Spinal cord (tissue), 10 donors: ENCODE measurements around the gene UBE2Z. TPM values are rescaled to one million over a fixed set of nuclear protein-coding genes. Genes with fewer than 3 reads are reported as not detected.

ENCODE experiments used
- DNase-seq, 6 donors: peaks; one replicate each; pipeline versions ENCODE4 v3.0.0 to v3.0.0-alpha.2; 2013 to 2015; ENCODE audit warnings: low spot score in 6 of 6, low read depth in 4 of 6
- H3K27ac ChIP-seq: one replicate; pipeline ENCODE4 v1.5.1; 2013; ENCODE audit warnings: low read depth, low read length, control low read depth
- H3K27me3 ChIP-seq: one replicate; pipeline ENCODE4 v1.6.1; 2013; ENCODE audit warnings: low read length; ENCODE audit not compliant: control insufficient read depth, insufficient read depth
- H3K36me3 ChIP-seq: one replicate; pipeline ENCODE4 v1.6.1; 2013; ENCODE audit warnings: low read length; ENCODE audit not compliant: control insufficient read depth, insufficient read depth
- H3K4me1 ChIP-seq: one replicate; pipeline ENCODE4 v1.6.1; 2013; ENCODE audit warnings: low read length; ENCODE audit not compliant: control insufficient read depth, insufficient read depth
- H3K4me3 ChIP-seq: one replicate; pipeline ENCODE4 v1.5.1; 2013; ENCODE audit warnings: low read depth, low read length, control low read depth
- H3K9me3 ChIP-seq: one replicate; pipeline ENCODE4 v1.6.1; 2013; ENCODE audit warnings: low read length; ENCODE audit not compliant: control insufficient read depth, insufficient read depth
- WGBS: methylation state at CpG from one replicate; pipeline ENCODE4 v1.1.5; 2013; ENCODE audit warnings: missing lambda C conversion rate; ENCODE audit not compliant: insufficient coverage; 5-methylcytosine and 5-hydroxymethylcytosine counted together
- polyA plus RNA-seq, 2 donors: library from polyadenylated mRNA; unstranded; fragments of 120-200 nt; gene quantifications; one replicate each; pipeline ENCODE4 v1.2.1, GENCODE V29; 2013; ENCODE audit not compliant: insufficient read length in 2 of 2
- total RNA-seq, 2 donors: library from RNA; depleted of rRNA in 1 of 2; stranded (reverse); fragments of 120-200 nt in 1 of 2; fragments of >200 nt in 1 of 2; gene quantifications; one replicate each; pipeline versions ENCODE4 v1.2.3 to v1.2.4, GENCODE V29; 2013 to 2014
- donor health status: healthy.

The UBE2Z gene
- total and polyA plus RNA-seq, 4 donors, result 54.1 to 89.3 (median 73.0) TPM

DNA sequence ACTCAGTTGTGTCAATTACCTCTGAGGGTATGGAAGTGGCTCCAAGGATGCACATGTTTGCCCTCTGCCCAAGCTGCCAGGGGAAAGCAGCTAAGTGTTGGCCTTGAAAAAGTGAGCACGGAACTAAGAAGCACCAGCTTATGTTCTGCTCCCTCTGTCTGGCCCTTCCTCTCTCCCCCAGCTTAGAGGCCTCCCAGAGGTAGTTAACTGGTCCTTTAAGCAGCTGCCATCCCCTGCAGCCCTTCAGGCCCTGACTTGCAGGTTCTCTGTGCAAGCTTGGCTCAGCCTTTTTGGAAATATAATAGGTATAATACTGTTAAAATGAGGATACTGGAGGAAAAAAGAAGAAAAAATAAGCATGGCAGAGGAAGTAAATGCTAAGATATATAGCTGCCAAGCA lies 7.0 kb upstream of the UBE2Z start:
- no peak overlapping the region for H3K4me3 ChIP-seq
- WGBS, result 75% methylated on average over 1 of the region's 1 CpG
- no peaks in the 10 kb centered on the region for H3K4me1 ChIP-seq
- H3K9me3 ChIP-seq, result no peaks in the 10 kb centered on the region
- H3K27ac ChIP-seq, result no peak overlapping the region
- no peaks in the 10 kb centered on the region for H3K27me3 ChIP-seq
- peaks cover 10% of the 10 kb centered on the region for H3K36me3 ChIP-seq
- no peak for DNase-seq

DNA sequence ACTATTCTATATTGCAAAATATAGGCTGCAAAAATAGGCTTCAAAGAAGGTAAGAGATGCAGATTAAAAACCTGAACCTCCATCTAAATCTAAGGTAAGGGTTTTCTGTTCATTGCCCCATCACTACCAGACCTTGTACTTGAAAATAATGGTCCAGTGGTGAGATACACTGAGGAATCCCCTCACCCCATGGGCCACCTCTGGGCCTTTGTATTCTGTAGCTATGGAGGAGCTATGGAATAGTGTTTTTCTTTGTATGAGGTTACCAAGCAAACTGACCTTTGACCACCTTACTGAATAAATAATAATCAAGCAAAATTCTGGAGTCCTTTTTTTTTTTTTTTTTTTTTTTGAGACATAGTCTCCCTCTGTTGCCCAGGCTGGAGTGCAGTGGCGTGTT lies 4.8 kb upstream of the UBE2Z start:
- Histone ChIP-seq H3K27ac (no peak overlapping the region), H3K4me3 (no peak overlapping the region), H3K27me3 (no peaks in the 10 kb centered on the region), H3K36me3 (peaks cover 2% of the 10 kb centered on the region), H3K9me3 (no peaks in the 10 kb centered on the region), H3K4me1 (peaks cover 12% of the 10 kb centered on the region)
- no CpG with 5 or more reads among the region's 1 CpG for WGBS
- no peak for DNase-seq

- DNase-seq, result no peak
- no peaks in the 10 kb centered on the region for H3K9me3 ChIP-seq
- no CpG with 5 or more reads among the region's 7 CpGs for WGBS
- H3K27ac ChIP-seq, result no peak overlapping the region
- no peaks in the 10 kb centered on the region for H3K27me3 ChIP-seq
- no peaks in the 10 kb centered on the region for H3K36me3 ChIP-seq
- H3K4me3 ChIP-seq, result no peak overlapping the region
- H3K4me1 ChIP-seq, result peaks cover 12% of the 10 kb centered on the region
These were observed 3.8 kb upstream of the UBE2Z start for GRCh38 chr17:48904428-48904827.

- no peak overlapping the region for H3K4me3 ChIP-seq
- WGBS, result 100% methylated on average over 1 of the region's 9 CpGs
- no peaks in the 10 kb centered on the region for H3K27me3 ChIP-seq
These were observed 2.2 kb upstream of the UBE2Z start for GRCh38 chr17:48905987-48906515.

DNA sequence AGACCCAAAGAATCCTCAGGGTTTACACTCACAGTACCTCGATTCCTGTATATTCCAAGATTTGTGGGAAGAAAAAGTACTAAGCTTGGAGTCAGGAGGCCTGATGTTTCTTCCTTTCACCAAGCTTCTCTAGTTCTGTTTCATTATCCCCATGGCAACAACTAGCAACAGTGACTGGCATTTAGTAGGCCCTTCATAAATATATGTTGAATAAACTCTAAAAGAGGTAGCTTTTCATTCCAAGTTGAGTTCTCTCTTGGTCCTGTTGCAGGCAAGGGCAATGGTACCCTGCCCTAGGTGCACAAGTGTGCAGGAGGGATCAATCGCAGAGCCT lies 527 bp upstream of the UBE2Z start:
- Histone ChIP-seq H3K9me3 (no peaks in the 10 kb centered on the region), H3K27me3 (no peaks in the 10 kb centered on the region), H3K27ac (peak overlapping the region; percentile 88), H3K4me3 (peak overlapping the region; percentile 56), H3K36me3 (peaks cover 3% of the 10 kb centered on the region), H3K4me1 (peaks cover 12% of the 10 kb centered on the region)
- DNase-seq, result no peak
- 0% methylated on average over 1 of the region's 2 CpGs for WGBS

More at GRCh38 chr17:48905987-48906515, 2.2 kb upstream of the UBE2Z start:
- H3K27ac ChIP-seq, result no peak overlapping the region
- peaks cover 12% of the 10 kb centered on the region for H3K4me1 ChIP-seq
- H3K36me3 ChIP-seq, result peaks cover 3% of the 10 kb centered on the region
- no peaks in the 10 kb centered on the region for H3K9me3 ChIP-seq
- no peak for DNase-seq

DNA sequence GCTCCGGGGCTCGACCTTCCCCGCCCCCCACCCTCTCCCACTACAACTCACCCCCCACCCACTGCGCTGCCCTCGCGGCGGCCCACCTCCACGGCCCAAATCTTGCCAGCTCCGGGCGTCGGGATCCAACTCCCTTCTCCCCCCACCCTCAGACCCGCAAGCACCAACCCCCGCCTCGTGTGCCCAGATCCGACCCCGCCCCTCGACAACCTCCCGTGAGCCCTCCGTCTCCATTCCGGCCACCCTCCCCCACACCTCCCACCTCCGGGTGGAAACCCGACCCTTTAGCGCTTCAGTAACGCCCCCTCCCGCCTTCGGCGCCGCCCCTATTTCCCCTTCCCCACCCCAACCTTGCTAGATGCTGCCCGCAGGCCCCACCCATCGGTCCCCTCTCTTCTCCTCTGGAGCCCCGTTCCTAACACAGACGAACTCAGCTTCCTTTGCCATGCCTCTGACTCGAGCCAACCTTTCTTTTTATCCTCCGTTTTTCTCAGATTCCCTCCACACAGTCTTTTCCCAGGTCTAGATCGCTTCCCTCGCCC lies 717 bp downstream of the UBE2Z start:
- Histone ChIP-seq H3K4me1 (peaks cover 12% of the 10 kb centered on the region), H3K27me3 (no peaks in the 10 kb centered on the region), H3K27ac (peak overlapping the region; percentile 88), H3K4me3 (peak overlapping the region; percentile 56), H3K9me3 (no peaks in the 10 kb centered on the region), H3K36me3 (peaks cover 8% of the 10 kb centered on the region)
- under 1% methylated on average over 24 of the region's 36 CpGs for WGBS
- peak; percentile 29 to 92 (median 64) for DNase-seq

GRCh38 chr17:48909783-48910182 lies 1.6 kb downstream of the UBE2Z start:
- Histone ChIP-seq H3K36me3 (peaks cover 8% of the 10 kb centered on the region), H3K9me3 (no peaks in the 10 kb centered on the region), H3K4me1 (peaks cover 12% of the 10 kb centered on the region), H3K27me3 (no peaks in the 10 kb centered on the region), H3K27ac (no peak overlapping the region), H3K4me3 (no peak overlapping the region)
- no CpG with 5 or more reads among the region's 4 CpGs for WGBS
- DNase-seq, result no peak

- H3K27me3 ChIP-seq, result no peaks in the 10 kb centered on the region
- no peak overlapping the region for H3K4me3 ChIP-seq
- H3K36me3 ChIP-seq, result peaks cover 8% of the 10 kb centered on the region
- no peak for DNase-seq
- no peak overlapping the region for H3K27ac ChIP-seq
- 38% methylated on average over 1 of the region's 2 CpGs for WGBS
- H3K4me1 ChIP-seq, result peaks cover 12% of the 10 kb centered on the region
- H3K9me3 ChIP-seq, result no peaks in the 10 kb centered on the region
These were observed 2.2 kb downstream of the UBE2Z start for GRCh38 chr17:48910370-48910769.

DNA sequence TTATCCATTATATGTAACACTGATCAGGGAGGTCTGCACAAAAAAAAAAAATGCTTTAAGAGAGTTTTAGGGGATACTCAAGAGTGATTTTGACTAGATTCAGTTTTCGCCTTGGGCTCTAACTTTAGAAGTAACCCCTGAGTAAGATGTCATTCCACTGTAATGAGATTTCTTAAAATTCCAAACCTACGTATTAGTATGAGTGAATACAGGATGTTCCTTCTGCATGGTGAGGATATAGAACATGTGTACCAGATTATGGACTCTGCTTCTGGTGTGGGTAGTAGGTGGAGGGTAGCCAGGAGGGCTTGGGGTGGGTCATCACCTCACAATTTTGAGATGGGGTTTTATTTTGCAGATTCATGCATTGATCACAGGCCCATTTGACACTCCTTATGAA lies 4.3 kb downstream of the UBE2Z start:
- DNase-seq, result no peak
- no CpG with 5 or more reads among the region's 2 CpGs for WGBS
- H3K27me3 ChIP-seq, result no peaks in the 10 kb centered on the region
- H3K4me3 ChIP-seq, result no peak overlapping the region
- no peaks in the 10 kb centered on the region for H3K9me3 ChIP-seq
- H3K27ac ChIP-seq, result no peak overlapping the region
- peaks cover 18% of the 10 kb centered on the region for H3K36me3 ChIP-seq
- H3K4me1 ChIP-seq, result peaks cover 7% of the 10 kb centered on the region

- Histone ChIP-seq H3K4me3 (no peak overlapping the region), H3K27ac (no peak overlapping the region), H3K27me3 (no peaks in the 10 kb centered on the region), H3K9me3 (no peaks in the 10 kb centered on the region), H3K4me1 (no peaks in the 10 kb centered on the region), H3K36me3 (peaks cover 47% of the 10 kb centered on the region)
- WGBS, result 100% methylated on average over 1 of the region's 5 CpGs
- DNase-seq, result no peak
These were observed 7.5 kb downstream of the UBE2Z start for GRCh38 chr17:48915459-48916282.
